ENCODE measurements around the gene ANKEF1. TPM values are rescaled to one million over a fixed set of nuclear protein-coding genes. Genes with fewer than 3 reads are reported as not detected.

Gene ANKEF1
- total and polyA plus RNA-seq, 2 experiments from 2014 or later = 4.3 to 8.0 TPM

GRCh38 chr20:10105046-10105445, 70.3 kb downstream of the ANKEF1 start:
- Histone ChIP-seq H3K27ac (no peak overlapping the region), H3K4me1 (ENCODE audit: low read depth) (no peaks in the 10 kb centered on the region), H3K27me3 (no peaks in the 10 kb centered on the region), H3K9me3 (ENCODE audit: low read depth) (no peaks in the 10 kb centered on the region), H3K36me3 (no peaks in the 10 kb centered on the region), H3K4me3 (no peak overlapping the region)
- DNase-seq (ENCODE audit: low read depth in 1 of 2, low spot score in 1 of 2) = no peak
- no peak for TF ChIP-seq CTCF (IDR thresholded peaks at IDR 0.05; ENCODE audit: low read depth, low read length)

Other genes with a start within 250 kb of the ANKEF1 start
- 0.06 and 0.11 TPM in 2 replicates for gene PAK5, start 195.9 kb upstream of the ANKEF1 start, total RNA-seq
- gene PAK5, start 195.9 kb upstream of the ANKEF1 start, polyA plus RNA-seq = 0.72 TPM in 1 of 2 replicates, not detected in the other
- gene SNAP25, start 183.8 kb downstream of the ANKEF1 start, total RNA-seq = 1.9 and 4.0 TPM in 2 replicates
- gene SNAP25, start 183.8 kb downstream of the ANKEF1 start, polyA plus RNA-seq = 6.3 and 7.1 TPM in 2 replicates